ENCODE data around the gene HNRNPA3. TPM values are rescaled to one million over a fixed set of nuclear protein-coding genes. Genes with fewer than 3 reads are reported as not detected.

Gene HNRNPA3
- total and polyA plus RNA-seq, 2 experiments from 2014 or later, result 151 to 290 TPM

GRCh38 chr2:177270531-177270930 is 57.9 kb downstream of the HNRNPA3 start:
- no peak overlapping the region for H3K27ac Mint-ChIP-seq
- peaks cover 34% of the 10 kb centered on the region for H3K4me1 ChIP-seq (ENCODE audit: insufficient read depth)
- H4K20me1 ChIP-seq (replicated peaks; ENCODE audit: insufficient read depth), result no peaks in the 10 kb centered on the region
- no peaks in the 10 kb centered on the region for H3K36me3 ChIP-seq (ENCODE audit: insufficient read depth)
- H3K79me2 ChIP-seq (replicated peaks; ENCODE audit: insufficient read depth), result no peaks in the 10 kb centered on the region
- H3K27me3 Mint-ChIP-seq (ENCODE audit: insufficient read depth, low read depth, poor library complexity), result peaks cover 3% of the 10 kb centered on the region
- ATAC-seq (no peak), DNase-seq (ENCODE audit: low spot score) (no peak)
- TF ChIP-seq CREB1 (CRISPR knock-in tag; IDR thresholded peaks at IDR 0.05; ENCODE audit: low read depth) (no peak), ZNF331 (CRISPR knock-in tag; IDR thresholded peaks at IDR 0.05; ENCODE audit: low read depth) (no peak), ZNF114 (CRISPR knock-in tag; IDR thresholded peaks at IDR 0.05) (no peak), POLR2AphosphoS5 (IDR thresholded peaks at IDR 0.05; ENCODE audit: low read depth) (no peak), CTCF (conservative IDR thresholded peaks at IDR 0.05; ENCODE audit: low read depth in 2 of 2) (no peak), ETS1 (IDR thresholded peaks at IDR 0.05) (no peak), EZH2phosphoT487 (IDR thresholded peaks at IDR 0.05; ENCODE audit: unreplicated experiment) (no peak), STAT1 (IDR thresholded peaks at IDR 0.05; ENCODE audit: unreplicated experiment) (no peak), EZH2 (IDR thresholded peaks at IDR 0.05; ENCODE audit: low read depth, unreplicated experiment) (no peak), NANOG (IDR thresholded peaks at IDR 0.05; ENCODE audit: borderline replicate concordance) (no peak), REST (IDR thresholded peaks at IDR 0.05; ENCODE audit: unreplicated experiment) (no peak), ZNF462 (CRISPR knock-in tag; IDR thresholded peaks at IDR 0.05) (no peak), JUNB (IDR thresholded peaks at IDR 0.05; ENCODE audit: unreplicated experiment) (no peak)
- no peak overlapping the region for H2AFZ ChIP-seq
- H3K9me2 ChIP-seq (ENCODE audit: insufficient read depth), result no peaks in the 10 kb centered on the region
- H3K4me3 ChIP-seq, result no peak overlapping the region
- H3K4me2 ChIP-seq, result no peak overlapping the region
- peaks cover 46% of the 10 kb centered on the region for H3K4me1 Mint-ChIP-seq
- H3K27ac ChIP-seq (ENCODE audit: low read depth), result no peak overlapping the region
- no peaks in the 10 kb centered on the region for H3F3A ChIP-seq (replicated peaks; ENCODE audit: low read depth)
- no peaks in the 10 kb centered on the region for H3K36me3 Mint-ChIP-seq (ENCODE audit: low read depth)
- no peaks in the 10 kb centered on the region for H3K27me3 ChIP-seq (ENCODE audit: insufficient read depth)
- no peaks in the 10 kb centered on the region for H3K9me3 Mint-ChIP-seq
- H3K4me3 Mint-ChIP-seq, result no peak overlapping the region
